NT2/D1 (cell line): ENCODE measurements around the gene SHISA3.

Experiments used
- YY1 ChIP-seq: IDR thresholded peaks from 2 replicates; pipeline ENCODE4 v1.6.1; 2011; ENCODE audit not compliant: insufficient read length, insufficient read depth
- ZNF274 ChIP-seq: IDR thresholded peaks from 2 replicates; pipeline ENCODE4 v1.6.1; 2011; ENCODE audit warnings: mild to moderate bottlenecking, low read depth, low read length

DNA sequence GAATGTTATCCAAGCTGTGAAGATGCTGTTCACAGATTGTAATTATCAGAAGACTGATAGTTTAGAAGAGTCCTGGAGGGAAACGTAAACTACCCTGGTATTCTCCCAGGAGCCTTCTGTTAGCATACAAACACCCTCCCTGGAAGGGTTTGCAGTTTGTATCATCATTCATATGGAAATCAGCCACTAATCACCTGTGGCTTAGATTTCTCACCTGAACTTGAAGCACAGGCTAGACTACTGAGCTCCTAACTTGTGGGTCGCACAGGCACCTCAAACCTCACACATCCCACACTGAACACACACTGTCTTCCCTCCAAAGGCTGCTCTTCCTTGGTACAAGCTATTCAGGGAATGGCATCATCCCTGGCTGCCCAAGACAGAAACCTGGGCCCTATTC is 30.7 kb downstream of the SHISA3 start:
- no peak for TF ChIP-seq ZNF274
- no peak for TF ChIP-seq YY1
